Measurements from ENCODE around the gene SDF4. TPM values are rescaled to one million over a fixed set of nuclear protein-coding genes. Genes with fewer than 3 reads are reported as not detected.

SDF4 gene
- total RNA-seq, 2 donors from 2014 or later = 68.4 to 144 TPM

DNA sequence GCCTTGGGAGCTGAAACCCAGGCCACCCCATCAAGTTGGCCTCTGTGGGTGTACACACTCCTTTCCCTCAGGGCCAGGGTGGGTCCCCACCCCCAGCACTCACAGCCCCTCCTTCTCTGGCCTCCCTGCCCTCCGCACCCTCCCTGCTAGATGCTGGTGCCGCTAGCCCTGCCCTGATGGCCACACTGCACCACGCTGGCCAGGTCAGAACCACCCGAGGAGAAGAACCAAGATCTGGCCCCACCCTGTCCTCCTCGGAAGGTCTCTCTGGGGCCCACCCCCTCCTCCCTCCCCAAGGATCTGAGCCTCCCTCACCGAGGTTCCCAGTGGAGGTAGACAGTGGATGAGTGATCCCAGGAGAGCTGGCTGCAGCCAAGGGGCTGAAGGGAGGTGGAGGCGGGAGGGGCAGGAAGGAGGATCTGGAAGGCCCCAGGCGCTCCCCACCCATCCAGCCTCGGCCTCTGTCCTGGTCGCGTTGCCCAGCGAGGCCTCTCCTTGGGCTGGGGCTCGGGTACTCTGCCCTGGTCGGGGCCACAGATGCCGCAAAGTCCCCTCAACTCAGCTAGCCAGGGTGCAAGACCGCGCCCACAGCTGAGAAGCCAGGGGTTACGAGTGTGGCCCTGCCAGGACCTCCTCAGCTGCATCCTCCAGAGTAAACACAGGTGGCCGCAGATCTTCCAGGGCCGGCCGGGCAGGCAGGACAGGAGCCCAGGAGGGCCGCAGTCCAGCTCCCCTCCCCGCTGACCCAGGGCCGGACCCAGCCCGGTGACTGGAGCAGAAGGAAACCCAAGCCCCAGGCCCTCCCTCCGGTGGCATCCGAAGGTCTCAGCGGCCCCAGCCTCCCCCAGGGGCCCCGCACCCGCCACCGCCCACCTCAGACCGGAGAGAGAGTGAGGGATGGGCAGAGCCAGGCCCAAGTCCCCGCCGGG, 5.4 kb upstream of the SDF4 start:
- H3K27ac Mint-ChIP-seq = no peak overlapping the region
- peaks cover 0 to 4% of the 10 kb centered on the region in 2 donors for H3K9me3 Mint-ChIP-seq
- peaks cover 9 to 13% of the 10 kb centered on the region in 2 donors for H3K36me3 Mint-ChIP-seq
- ATAC-seq (no peak), DNase-seq (ENCODE audit: low spot score in 2 of 2) (no peak)

DNA sequence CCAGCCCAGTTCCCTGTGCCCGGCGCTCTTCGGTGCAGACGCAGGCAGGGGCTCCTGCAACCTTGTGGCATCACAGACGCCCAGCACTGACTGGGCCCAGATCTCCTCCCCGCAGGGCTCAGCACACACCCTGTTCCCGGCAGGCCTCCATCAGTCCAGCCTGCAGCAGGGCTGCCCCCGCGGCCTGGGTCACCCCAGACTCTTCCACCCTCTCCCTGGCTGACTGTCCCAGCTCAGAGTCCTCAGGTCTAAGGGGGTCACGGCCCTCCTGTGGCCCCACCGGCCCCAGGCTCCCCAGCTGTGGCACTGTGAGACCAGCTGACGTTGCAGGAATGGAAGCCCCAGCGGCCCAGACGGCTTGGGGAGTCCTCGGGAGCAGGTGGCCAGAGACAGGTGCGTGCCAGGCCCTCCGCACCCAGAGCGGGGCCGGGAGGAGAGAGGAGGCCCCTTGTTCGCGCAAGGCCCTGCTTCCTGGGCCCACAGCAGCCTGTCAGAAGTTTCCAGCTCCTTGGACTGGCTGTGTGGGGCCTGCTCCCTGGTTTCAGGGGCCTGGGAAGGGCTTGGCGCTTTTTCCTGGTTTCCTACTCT, 4.5 kb upstream of the SDF4 start:
- DNase-seq (ENCODE audit: low spot score in 2 of 2) (no peak), ATAC-seq (no peak)
- H3K9me3 Mint-ChIP-seq = peaks cover 0 to 4% of the 10 kb centered on the region in 2 donors
- H3K27ac Mint-ChIP-seq = peak overlapping the region in 1 of 2 donors; percentile 32
- H3K36me3 Mint-ChIP-seq = peaks cover 10 to 14% of the 10 kb centered on the region in 2 donors

DNA sequence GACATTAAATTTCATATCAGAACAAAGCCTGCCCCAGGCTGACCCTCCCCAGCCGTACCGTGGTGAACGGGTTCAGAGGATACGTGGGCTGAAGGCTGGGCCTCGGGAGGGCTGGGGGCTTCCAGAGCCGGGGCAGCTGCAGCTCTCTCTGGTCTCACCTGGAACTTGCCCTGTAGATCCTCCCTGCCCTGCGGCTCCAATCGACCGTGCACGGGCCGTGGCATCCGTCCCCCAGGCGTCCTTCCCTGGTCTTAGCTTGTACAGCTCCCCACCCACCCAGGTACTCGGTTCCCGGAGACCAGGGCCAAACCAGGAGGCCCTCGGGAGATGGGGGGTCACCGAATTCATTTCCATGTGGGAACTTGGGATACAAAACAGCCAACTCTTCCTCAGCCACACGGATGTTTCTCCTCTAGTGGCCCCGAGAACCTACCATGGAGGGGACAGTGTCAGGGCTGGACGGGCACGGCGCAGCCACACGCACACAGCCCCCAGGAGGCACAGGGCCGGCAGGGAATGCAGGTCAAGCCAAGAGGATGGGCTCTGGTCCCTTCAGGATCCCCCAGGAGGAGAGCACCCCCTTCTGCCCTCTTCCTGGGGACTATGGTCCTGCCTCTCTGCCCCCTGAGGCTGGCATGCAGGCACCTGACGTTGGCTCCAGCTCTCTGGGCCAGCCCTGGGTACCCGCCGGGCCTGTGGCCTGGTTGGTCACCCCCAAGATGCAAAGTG, 3.4 kb upstream of the SDF4 start:
- no peak for ATAC-seq
- no peak for DNase-seq (ENCODE audit: low spot score in 2 of 2)
- Mint-ChIP-seq H3K9me3 (peaks cover 0 to 4% of the 10 kb centered on the region in 2 donors), H3K36me3 (peaks cover 21 to 23% of the 10 kb centered on the region in 2 donors), H3K27ac (peak overlapping the region in 1 of 2 donors; percentile 32)

DNA sequence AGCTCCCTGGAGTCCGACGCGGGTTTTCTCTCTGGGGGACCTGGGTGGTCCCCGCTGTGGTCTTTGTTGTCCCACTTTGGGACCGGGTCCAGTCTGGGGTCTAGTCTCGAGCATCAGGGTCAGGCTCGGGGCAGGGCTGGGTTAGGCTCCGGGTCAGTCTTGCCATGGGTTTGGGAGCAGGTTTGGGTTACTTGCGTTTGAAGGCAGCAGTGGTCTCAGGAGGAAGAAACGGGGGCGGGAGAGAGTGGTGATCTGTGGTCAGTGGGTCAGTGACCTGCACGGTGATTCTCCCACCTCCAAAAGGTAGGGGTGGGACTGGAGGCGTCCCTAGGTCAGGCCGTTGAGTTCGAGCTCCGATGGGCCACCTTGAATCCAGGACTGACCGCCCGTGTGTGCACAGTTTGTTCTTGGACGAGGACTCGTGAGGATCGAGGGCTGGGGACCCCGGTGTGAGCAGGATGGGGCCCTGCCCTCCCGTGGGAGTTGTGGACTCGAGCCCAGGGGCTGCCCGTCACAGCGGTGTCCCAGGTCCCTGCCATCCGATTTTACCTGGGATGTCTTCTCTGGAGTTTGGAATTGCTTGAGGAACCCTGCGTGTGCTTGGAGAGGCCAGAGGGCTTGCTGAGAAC, 2.5 kb upstream of the SDF4 start:
- Mint-ChIP-seq H3K27ac (peak overlapping the region; percentile 56 to 80), H3K9me3 (peaks cover 0 to 4% of the 10 kb centered on the region in 2 donors), H3K36me3 (peaks cover 29 to 32% of the 10 kb centered on the region in 2 donors)
- DNase-seq (ENCODE audit: low spot score in 2 of 2) = no peak
- ATAC-seq = no peak

DNA sequence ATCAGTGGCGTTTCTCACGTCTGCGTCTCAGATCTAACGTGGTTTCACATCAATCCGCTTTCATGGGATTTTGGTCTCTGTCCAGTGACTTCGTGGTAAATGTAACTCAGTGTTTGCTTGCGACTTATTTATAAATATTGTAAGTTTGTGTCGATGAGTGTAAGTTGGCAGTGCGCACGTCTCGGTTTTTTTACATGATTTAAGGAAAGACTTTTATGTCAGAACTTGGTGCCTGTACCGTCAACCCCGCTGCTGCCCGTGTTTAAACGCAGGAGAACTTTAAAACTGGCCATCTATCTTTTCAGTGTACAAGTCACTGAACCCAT, 1.7 kb upstream of the SDF4 start:
- DNase-seq (ENCODE audit: low spot score in 2 of 2) (no peak), ATAC-seq (no peak)
- Mint-ChIP-seq H3K9me3 (peaks cover 0 to 4% of the 10 kb centered on the region in 2 donors), H3K27ac (peak overlapping the region; percentile 56 to 80), H3K36me3 (peaks cover 29 to 33% of the 10 kb centered on the region in 2 donors)

DNA sequence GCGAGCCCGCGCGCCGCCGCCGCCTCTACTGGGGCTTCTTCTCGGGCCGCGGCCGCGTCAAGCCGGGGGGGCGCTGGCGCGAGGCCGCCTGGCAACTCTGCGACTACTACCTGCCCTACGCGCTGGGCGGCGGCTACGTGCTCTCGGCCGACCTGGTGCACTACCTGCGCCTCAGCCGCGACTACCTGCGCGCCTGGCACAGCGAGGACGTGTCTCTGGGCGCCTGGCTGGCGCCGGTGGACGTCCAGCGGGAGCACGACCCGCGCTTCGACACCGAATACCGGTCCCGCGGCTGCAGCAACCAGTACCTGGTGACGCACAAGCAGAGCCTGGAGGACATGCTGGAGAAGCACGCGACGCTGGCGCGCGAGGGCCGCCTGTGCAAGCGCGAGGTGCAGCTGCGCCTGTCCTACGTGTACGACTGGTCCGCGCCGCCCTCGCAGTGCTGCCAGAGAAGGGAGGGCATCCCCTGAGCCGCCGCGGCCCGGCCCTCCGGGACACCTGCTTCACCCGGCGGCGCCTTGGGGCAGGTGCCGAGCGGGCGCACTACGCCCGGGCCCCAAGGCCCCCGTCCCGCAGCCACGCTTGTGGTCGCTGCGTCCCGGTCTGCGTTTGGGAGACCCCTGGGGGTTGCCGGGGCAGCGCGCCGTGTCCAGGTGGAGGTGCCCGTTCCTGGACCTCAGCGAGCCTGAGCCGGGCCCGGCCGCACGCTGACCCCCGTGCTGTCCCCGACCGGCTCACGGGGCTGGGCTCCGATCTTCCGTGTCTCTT, 1.2 kb upstream of the SDF4 start:
- peaks cover 0 to 4% of the 10 kb centered on the region in 2 donors for H3K9me3 Mint-ChIP-seq
- H3K36me3 Mint-ChIP-seq = peaks cover 29 to 33% of the 10 kb centered on the region in 2 donors
- H3K27ac Mint-ChIP-seq = peak overlapping the region; percentile 56 to 80
- ATAC-seq (no peak), DNase-seq (ENCODE audit: low spot score in 2 of 2) (no peak)

DNA sequence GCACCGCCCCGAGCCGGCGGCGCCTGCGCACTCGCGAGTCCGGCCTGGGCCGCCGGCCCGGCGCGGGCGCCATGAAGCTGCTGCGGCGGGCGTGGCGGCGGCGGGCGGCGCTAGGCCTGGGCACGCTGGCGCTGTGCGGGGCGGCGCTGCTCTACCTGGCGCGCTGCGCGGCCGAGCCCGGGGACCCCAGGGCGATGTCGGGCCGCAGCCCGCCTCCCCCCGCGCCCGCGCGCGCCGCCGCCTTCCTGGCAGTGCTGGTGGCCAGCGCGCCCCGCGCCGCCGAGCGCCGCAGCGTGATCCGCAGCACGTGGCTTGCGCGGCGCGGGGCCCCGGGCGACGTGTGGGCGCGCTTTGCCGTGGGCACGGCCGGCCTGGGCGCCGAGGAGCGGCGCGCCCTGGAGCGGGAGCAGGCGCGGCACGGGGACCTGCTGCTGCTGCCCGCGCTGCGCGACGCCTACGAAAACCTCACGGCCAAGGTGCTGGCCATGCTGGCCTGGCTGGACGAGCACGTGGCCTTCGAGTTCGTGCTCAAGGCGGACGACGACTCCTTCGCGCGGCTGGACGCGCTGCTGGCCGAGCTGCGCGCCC, 501 bp upstream of the SDF4 start, which contains the start of gene B3GALT6:
Gene B3GALT6 (plus strand): TSS at position 30 of the 588 bp plus-strand sequence. CDS start 42 bp downstream, at position 72.
- ATAC-seq (no peak), DNase-seq (ENCODE audit: low spot score in 2 of 2) (no peak)
- H3K27ac Mint-ChIP-seq = peak within 1 kb of the TSS; percentile 93 to 98
- H3K9me3 Mint-ChIP-seq = peaks cover 0 to 4% of the 10 kb centered on the region in 2 donors
- peaks cover 29 to 33% of the 10 kb centered on the region in 2 donors for H3K36me3 Mint-ChIP-seq

DNA sequence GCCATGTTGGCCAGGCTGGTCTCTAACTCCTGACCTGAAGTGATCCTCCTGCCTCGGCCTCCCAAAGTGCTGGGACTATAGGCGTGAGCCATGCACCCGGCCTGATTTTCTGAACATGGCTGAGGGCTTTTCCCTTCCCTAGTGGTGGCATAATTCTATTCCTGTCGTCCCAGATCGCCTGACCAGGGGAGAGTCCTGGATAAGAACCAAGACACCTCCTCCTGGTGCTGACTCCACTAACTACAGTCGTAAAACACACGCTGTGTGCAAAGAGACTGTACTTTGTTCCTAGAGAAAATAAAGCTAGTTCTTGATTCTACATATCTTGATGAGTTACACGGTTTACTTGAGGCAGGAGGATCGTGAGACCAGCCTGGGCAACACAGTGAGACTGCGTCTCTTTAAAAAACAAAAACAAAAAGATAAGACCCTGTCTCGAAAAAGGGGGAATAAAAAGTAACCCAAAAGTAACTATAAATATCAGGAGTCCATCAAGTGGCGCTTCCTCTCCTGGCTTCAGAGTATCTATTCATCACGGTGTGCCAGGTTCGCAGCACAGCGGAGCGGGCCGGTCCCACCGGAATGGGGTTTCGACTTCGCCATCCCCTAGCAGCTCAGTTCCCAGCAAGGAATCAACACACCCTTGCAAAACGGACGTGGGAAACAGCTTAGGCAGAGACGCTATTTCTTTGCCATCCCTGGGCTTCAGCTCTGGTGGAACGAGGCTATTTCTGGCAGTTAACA, 973 bp downstream of the SDF4 start:
- Mint-ChIP-seq H3K9me3 (peaks cover 0 to 4% of the 10 kb centered on the region in 2 donors), H3K36me3 (peaks cover 29 to 37% of the 10 kb centered on the region in 2 donors), H3K27ac (peak overlapping the region; percentile 93 to 98)
- ATAC-seq (no peak), DNase-seq (ENCODE audit: low spot score in 2 of 2) (no peak)

DNA sequence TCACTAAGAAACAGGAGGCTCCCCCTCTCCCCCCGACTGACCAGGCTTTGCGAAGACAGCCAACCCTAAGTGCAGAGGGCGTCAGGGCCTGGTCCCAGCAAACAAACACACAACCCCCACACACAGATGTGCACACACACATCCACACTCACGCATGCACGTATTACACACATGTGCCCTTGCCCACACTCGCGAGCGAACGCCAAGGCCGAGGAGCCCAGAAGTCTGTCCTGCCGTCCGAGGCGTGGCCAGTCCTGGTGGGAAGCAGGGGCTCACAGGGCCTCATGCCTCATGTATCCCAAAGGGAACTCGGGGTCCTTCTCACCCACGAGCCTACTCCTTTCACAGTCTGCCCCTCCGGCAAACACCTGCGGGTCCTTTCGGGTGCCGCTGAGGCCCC, 2.0 kb downstream of the SDF4 start:
- Mint-ChIP-seq H3K27ac (peak overlapping the region; percentile 32 to 93), H3K9me3 (peaks cover 0 to 4% of the 10 kb centered on the region in 2 donors), H3K36me3 (peaks cover 29 to 41% of the 10 kb centered on the region in 2 donors)
- no peak for DNase-seq (ENCODE audit: low spot score in 2 of 2)
- no peak for ATAC-seq

DNA sequence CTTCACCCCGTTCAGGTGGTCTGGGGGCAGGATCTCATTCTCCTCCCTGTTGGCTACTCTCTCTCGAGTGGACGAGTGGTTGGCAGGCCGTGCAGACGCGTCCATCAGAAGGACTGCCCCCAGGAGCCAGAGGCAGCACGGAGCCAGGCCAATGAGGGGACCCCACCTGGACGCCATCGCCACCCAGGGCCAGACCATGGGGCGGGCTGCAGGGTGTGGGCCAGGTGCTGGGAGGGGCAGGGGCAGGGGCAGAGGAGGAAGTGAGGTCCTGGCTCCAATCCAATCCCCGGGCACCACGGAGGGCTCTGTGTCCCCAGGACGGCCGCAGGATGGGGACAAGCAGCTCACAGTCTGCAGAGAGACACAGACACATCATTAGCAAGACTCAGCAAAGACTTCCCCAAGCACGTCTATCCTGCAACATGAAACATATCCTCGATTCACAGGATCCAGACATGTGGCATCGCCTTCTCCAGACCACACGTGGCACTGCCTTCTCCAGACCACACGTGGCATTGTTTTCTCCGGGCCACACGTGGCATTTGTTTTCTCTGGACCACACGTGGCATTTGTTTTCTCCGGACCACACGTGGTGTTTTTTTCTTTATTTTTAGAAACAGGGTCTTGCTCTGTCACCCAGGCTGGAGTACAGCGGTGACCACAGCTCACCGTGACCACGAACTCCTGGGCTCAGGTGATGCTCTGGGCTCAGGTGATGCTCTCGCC, 3.0 kb downstream of the SDF4 start:
- DNase-seq (ENCODE audit: low spot score in 2 of 2) = no peak
- Mint-ChIP-seq H3K9me3 (peaks cover 0 to 4% of the 10 kb centered on the region in 2 donors), H3K27ac (peak overlapping the region in 1 of 2 donors; percentile 60), H3K36me3 (peaks cover 27 to 34% of the 10 kb centered on the region in 2 donors)
- ATAC-seq = no peak

DNA sequence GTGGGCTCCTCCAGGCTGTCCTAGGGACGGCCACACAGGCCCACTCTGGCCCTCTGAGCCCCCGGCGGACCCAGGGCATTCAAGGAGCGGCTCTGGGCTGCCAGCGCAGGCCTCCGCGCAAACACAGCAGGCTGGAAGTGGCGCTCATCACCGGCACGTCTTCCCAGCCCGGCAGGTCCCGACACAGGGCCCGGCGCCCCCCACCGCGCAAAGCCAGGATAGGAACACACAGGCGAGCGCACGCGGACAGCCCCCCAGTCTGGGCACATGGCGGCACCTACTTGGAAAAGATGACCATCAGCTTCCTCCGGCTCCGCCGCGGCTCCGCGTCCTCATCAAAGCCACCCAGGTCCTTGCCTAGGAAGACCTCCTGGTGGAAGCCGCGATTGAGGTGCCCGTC, 3.6 kb downstream of the SDF4 start:
- Mint-ChIP-seq H3K9me3 (no peaks in the 10 kb centered on the region), H3K36me3 (peaks cover 24 to 30% of the 10 kb centered on the region in 2 donors), H3K27ac (no peak overlapping the region)
- no peak for DNase-seq (ENCODE audit: low spot score in 2 of 2)
- no peak for ATAC-seq

DNA sequence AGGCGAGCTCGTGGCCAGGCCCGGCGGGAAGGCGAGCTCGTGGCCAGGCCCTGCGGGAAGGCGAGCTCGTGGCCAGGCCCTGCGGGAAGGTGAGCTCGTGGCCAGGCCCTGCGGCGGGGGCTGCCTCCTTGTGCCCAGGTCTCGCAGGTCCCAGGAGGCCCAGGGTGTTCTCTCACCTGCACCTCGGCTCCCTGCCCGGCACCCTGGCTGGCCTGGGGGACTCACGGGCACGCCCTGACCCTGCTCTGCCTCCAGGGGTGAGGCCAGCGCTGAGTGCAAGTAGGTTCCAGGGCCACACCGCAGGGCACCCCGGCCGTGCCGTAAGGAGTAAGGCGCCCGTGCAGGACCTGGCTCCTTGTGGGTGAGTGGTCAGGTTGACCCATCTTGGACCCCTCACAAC, 4.4 kb downstream of the SDF4 start:
- no peak for DNase-seq (ENCODE audit: low spot score in 2 of 2)
- ATAC-seq = no peak
- Mint-ChIP-seq H3K9me3 (no peaks in the 10 kb centered on the region), H3K36me3 (peaks cover 30 to 37% of the 10 kb centered on the region in 2 donors), H3K27ac (no peak overlapping the region)

DNA sequence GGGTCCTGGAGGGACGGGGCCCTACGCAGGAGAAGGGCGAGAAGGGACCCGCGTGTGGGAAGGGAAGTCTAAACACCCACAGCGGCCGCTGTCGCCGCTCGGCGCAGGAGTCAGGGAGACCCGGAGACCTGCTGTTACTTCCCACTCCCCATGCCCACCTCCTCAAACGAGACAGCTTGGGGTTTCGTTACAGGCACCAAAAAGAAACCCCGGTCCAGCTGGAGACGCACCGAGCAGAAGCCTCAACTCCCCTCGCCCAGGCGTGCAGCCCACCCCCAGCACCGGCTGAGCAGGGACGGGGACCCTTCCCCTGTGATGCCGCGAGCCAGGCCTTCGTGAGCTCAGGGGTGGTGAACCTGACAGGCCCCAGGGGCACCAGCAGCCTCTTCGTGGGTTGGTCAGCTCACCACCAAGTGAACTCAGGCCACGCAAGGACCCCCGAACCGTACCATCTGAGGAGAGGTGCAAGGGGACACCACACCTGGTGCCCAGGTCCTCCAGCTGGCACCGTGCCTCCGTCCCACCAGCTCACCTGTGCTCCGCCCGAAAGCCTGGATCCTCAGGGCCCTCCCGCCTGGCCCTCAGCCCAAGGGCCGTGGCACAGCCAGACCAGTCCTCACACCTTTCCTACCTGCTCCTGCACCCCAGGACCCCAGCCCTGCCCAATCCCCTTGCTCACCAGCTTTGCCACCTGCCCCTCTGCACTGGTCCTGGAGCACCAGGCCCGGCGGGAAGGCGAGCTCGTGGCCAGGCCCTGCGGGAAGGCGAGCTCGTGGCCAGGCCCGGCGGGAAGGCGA, 5.0 kb downstream of the SDF4 start:
- ATAC-seq = no peak
- Mint-ChIP-seq H3K9me3 (no peaks in the 10 kb centered on the region), H3K36me3 (peaks cover 30 to 37% of the 10 kb centered on the region in 2 donors), H3K27ac (no peak overlapping the region)
- no peak for DNase-seq (ENCODE audit: low spot score in 2 of 2)

DNA sequence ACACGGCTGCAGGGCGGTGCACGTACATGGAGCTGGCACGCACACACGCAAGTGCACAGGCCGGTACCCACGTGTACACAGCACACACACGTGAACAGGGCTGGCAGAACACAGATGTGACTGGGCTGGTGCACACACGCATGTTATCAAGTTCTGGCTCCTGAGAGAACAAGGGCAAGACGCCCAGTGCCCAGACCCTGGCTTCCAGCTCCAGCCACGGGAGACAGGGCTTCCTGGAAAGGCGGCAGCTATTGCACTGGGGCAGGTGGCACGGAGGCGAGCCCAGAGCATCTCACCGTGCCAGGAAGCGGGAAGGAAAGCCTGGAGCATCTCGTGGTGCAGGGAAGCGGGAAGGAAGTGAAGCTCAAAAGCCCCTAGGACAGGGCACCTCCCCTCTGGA, 5.9 kb downstream of the SDF4 start:
- Mint-ChIP-seq H3K27ac (peak overlapping the region in 1 of 2 donors; percentile 44), H3K9me3 (no peaks in the 10 kb centered on the region), H3K36me3 (peaks cover 26 to 33% of the 10 kb centered on the region in 2 donors)
- ATAC-seq (no peak), DNase-seq (ENCODE audit: low spot score in 2 of 2) (no peak)
